ENCODE results near the gene ESR1. TPM values are rescaled to one million over a fixed set of nuclear protein-coding genes. Genes with fewer than 3 reads are reported as not detected.

ESR1 gene
- total RNA-seq, 1 donor from 2014 or later: 0.05 TPM

GRCh38 chr6:151881231-151881630, 73.7 kb downstream of the ESR1 start:
- no peak overlapping the region for H3K9ac ChIP-seq (ENCODE audit: low read length)
- Mint-ChIP-seq H3K4me3 (ENCODE audit: unreplicated experiment) (no peak overlapping the region), H3K27me3 (ENCODE audit: low read depth, unreplicated experiment) (no peaks in the 10 kb centered on the region), H3K36me3 (ENCODE audit: low read depth, unreplicated experiment) (no peaks in the 10 kb centered on the region), H3K27ac (ENCODE audit: unreplicated experiment) (no peak overlapping the region), H3K9me3 (ENCODE audit: unreplicated experiment) (peaks cover 2% of the 10 kb centered on the region), H3K4me1 (ENCODE audit: low read depth, unreplicated experiment) (no peaks in the 10 kb centered on the region)
- TF ChIP-seq EZH2 (IDR thresholded peaks at IDR 0.05; ENCODE audit: insufficient read depth, low read length): no peak
- TF ChIP-seq, protein P1, sequence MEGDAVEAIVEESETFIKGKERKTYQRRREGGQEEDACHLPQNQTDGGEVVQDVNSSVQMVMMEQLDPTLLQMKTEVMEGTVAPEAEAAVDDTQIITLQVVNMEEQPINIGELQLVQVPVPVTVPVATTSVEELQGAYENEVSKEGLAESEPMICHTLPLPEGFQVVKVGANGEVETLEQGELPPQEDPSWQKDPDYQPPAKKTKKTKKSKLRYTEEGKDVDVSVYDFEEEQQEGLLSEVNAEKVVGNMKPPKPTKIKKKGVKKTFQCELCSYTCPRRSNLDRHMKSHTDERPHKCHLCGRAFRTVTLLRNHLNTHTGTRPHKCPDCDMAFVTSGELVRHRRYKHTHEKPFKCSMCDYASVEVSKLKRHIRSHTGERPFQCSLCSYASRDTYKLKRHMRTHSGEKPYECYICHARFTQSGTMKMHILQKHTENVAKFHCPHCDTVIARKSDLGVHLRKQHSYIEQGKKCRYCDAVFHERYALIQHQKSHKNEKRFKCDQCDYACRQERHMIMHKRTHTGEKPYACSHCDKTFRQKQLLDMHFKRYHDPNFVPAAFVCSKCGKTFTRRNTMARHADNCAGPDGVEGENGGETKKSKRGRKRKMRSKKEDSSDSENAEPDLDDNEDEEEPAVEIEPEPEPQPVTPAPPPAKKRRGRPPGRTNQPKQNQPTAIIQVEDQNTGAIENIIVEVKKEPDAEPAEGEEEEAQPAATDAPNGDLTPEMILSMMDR (IDR thresholded peaks at IDR 0.05; ENCODE audit: insufficient read depth, low read depth, low read length): no peak
- H3K36me3 ChIP-seq (ENCODE audit: insufficient read depth, low read length): no peaks in the 10 kb centered on the region
- no peak overlapping the region for H3K4me3 ChIP-seq (ENCODE audit: insufficient read depth, low read depth, low read length)
- no peaks in the 10 kb centered on the region for H3K9me3 ChIP-seq (ENCODE audit: insufficient read depth, low read depth, low read length)
- H3K4me2 ChIP-seq (ENCODE audit: low read length): no peak overlapping the region
- no peaks in the 10 kb centered on the region for H3K79me2 ChIP-seq (ENCODE audit: insufficient read depth, low read length)
- H4K20me1 ChIP-seq (ENCODE audit: insufficient read depth, low read length): no peaks in the 10 kb centered on the region
- no peak overlapping the region for H2AFZ ChIP-seq (ENCODE audit: low read depth, low read length)
- no peak overlapping the region for H3K27ac ChIP-seq (ENCODE audit: low read depth, low read length)
- DNase-seq (ENCODE audit: low read depth): no peak
- no peak for FAIRE-seq
- no peaks in the 10 kb centered on the region for H3K4me1 ChIP-seq (ENCODE audit: insufficient read depth, low read length)
- no peaks in the 10 kb centered on the region for H3K27me3 ChIP-seq (ENCODE audit: insufficient read depth, low read length)

GRCh38 chr6:151882206-151882605, 74.7 kb downstream of the ESR1 start:
- Mint-ChIP-seq H3K36me3 (ENCODE audit: low read depth, unreplicated experiment) (no peaks in the 10 kb centered on the region), H3K4me1 (ENCODE audit: low read depth, unreplicated experiment) (no peaks in the 10 kb centered on the region), H3K4me3 (ENCODE audit: unreplicated experiment) (no peak overlapping the region), H3K27me3 (ENCODE audit: low read depth, unreplicated experiment) (no peaks in the 10 kb centered on the region), H3K9me3 (ENCODE audit: unreplicated experiment) (peaks cover 2% of the 10 kb centered on the region), H3K27ac (ENCODE audit: unreplicated experiment) (no peak overlapping the region)
- H3K79me2 ChIP-seq (ENCODE audit: insufficient read depth, low read length): no peaks in the 10 kb centered on the region
- H2AFZ ChIP-seq (ENCODE audit: low read depth, low read length): no peak overlapping the region
- H3K4me2 ChIP-seq (ENCODE audit: low read length): no peak overlapping the region
- no peaks in the 10 kb centered on the region for H3K9me3 ChIP-seq (ENCODE audit: insufficient read depth, low read depth, low read length)
- no peaks in the 10 kb centered on the region for H4K20me1 ChIP-seq (ENCODE audit: insufficient read depth, low read length)
- no peaks in the 10 kb centered on the region for H3K4me1 ChIP-seq (ENCODE audit: insufficient read depth, low read length)
- H3K27me3 ChIP-seq (ENCODE audit: insufficient read depth, low read length): no peaks in the 10 kb centered on the region
- no peak for DNase-seq (ENCODE audit: low read depth)
- no peaks in the 10 kb centered on the region for H3K36me3 ChIP-seq (ENCODE audit: insufficient read depth, low read length)
- no peak for FAIRE-seq
- no peak overlapping the region for H3K9ac ChIP-seq (ENCODE audit: low read length)
- TF ChIP-seq EZH2 (IDR thresholded peaks at IDR 0.05; ENCODE audit: insufficient read depth, low read length): no peak
- TF ChIP-seq, protein P1 (IDR thresholded peaks at IDR 0.05; ENCODE audit: insufficient read depth, low read depth, low read length): no peak
- no peak overlapping the region for H3K27ac ChIP-seq (ENCODE audit: low read depth, low read length)
- no peak overlapping the region for H3K4me3 ChIP-seq (ENCODE audit: insufficient read depth, low read depth, low read length)

- DNase-seq (ENCODE audit: low read depth) (no peak), FAIRE-seq (no peak)
- Histone ChIP-seq H3K4me3 (ENCODE audit: insufficient read depth, low read depth, low read length) (no peak overlapping the region), H3K4me2 (ENCODE audit: low read length) (no peak overlapping the region), H3K27ac (ENCODE audit: low read depth, low read length) (no peak overlapping the region), H3K9me3 (ENCODE audit: insufficient read depth, low read depth, low read length) (no peaks in the 10 kb centered on the region), H3K36me3 (ENCODE audit: insufficient read depth, low read length) (no peaks in the 10 kb centered on the region), H3K9ac (ENCODE audit: low read length) (no peak overlapping the region), H2AFZ (ENCODE audit: low read depth, low read length) (no peak overlapping the region), H3K4me1 (ENCODE audit: insufficient read depth, low read length) (no peaks in the 10 kb centered on the region), H3K79me2 (ENCODE audit: insufficient read depth, low read length) (no peaks in the 10 kb centered on the region), H4K20me1 (ENCODE audit: insufficient read depth, low read length) (no peaks in the 10 kb centered on the region), H3K27me3 (ENCODE audit: insufficient read depth, low read length) (no peaks in the 10 kb centered on the region)
- Mint-ChIP-seq H3K4me1 (ENCODE audit: low read depth, unreplicated experiment) (no peaks in the 10 kb centered on the region), H3K27me3 (ENCODE audit: low read depth, unreplicated experiment) (no peaks in the 10 kb centered on the region), H3K4me3 (ENCODE audit: unreplicated experiment) (no peak overlapping the region), H3K9me3 (ENCODE audit: unreplicated experiment) (no peaks in the 10 kb centered on the region), H3K36me3 (ENCODE audit: low read depth, unreplicated experiment) (no peaks in the 10 kb centered on the region), H3K27ac (ENCODE audit: unreplicated experiment) (no peak overlapping the region)
- no peak for TF ChIP-seq EZH2 (IDR thresholded peaks at IDR 0.05; ENCODE audit: insufficient read depth, low read length)
- TF ChIP-seq, protein P1 (IDR thresholded peaks at IDR 0.05; ENCODE audit: insufficient read depth, low read depth, low read length): no peak
Measured at GRCh38 chr6:151885234-151885633, 77.8 kb downstream of the ESR1 start.
